ENCODE results near the gene UGP2. TPM values are rescaled to one million over a fixed set of nuclear protein-coding genes. Genes with fewer than 3 reads are reported as not detected.

UGP2 gene
- polyA plus RNA-seq, 3 donors: 22.3 to 71.8 (median 49.9) TPM

DNA sequence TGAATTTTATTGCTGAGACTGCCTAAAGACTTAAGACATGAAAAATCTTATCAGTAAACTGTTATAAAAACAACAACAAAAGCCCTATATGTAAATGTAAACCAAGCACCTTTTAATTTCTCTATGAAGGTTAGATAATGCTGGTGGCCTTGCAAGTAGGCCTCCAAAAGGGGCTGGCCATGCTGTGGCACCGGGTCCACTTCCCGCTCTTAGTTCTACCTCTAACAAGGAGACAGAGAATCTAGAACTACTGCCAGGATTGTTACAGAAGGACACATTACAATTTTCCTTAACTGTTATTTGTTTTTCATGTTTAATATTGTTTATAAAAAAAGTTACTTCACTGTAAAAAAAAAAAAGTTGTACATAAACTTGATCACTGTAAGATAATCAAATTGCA is 49.0 kb downstream of the UGP2 start:
- Histone ChIP-seq H3K4me1 (ENCODE audit: control insufficient read depth in 1 of 2, insufficient read depth in 2 of 2, low read length in 2 of 2) (no peaks in the 10 kb centered on the region), H3K9ac (ENCODE audit: insufficient read depth, low read length, poor library complexity, severe bottlenecking) (no peak overlapping the region), H3K27ac (ENCODE audit: low read depth in 1 of 2, low read length in 2 of 2) (no peak overlapping the region), H3K27me3 (ENCODE audit: control insufficient read depth in 2 of 2, insufficient read depth in 2 of 2, low read length in 2 of 2) (no peaks in the 10 kb centered on the region), H3K4me3 (replicated peaks in 1 of 3; ENCODE audit: low read depth in 2 of 3, low read length in 3 of 3) (no peak overlapping the region), H3K9me3 (replicated peaks in 1 of 2; ENCODE audit: control insufficient read depth in 1 of 2, insufficient read depth in 1 of 2, low read length in 2 of 2) (no peaks in the 10 kb centered on the region), H3K79me2 (ENCODE audit: insufficient read depth, low read length) (no peaks in the 10 kb centered on the region), H2AFZ (ENCODE audit: insufficient read depth, low read depth, low read length, poor library complexity, severe bottlenecking) (no peak overlapping the region), H4K20me1 (ENCODE audit: insufficient read depth, low read length) (no peaks in the 10 kb centered on the region), H3K36me3 (replicated peaks in 1 of 2; ENCODE audit: control insufficient read depth in 1 of 2, insufficient read depth in 2 of 2, low read length in 2 of 2) (peaks cover 87 to 100% of the 10 kb centered on the region in 2 donors), H3K4me2 (replicated peaks; ENCODE audit: extremely low read depth, low read length, poor library complexity, severe bottlenecking) (no peak overlapping the region)
- intact Hi-C loops (cut with micrococcal nuclease): no loop called here
- Mint-ChIP-seq H3K27ac (peak overlapping the region in 1 of 7 donors; percentile 46), H3K36me3 (peaks cover 78 to 87% of the 10 kb centered on the region in 2 donors), H3K27me3 (ENCODE audit: low read depth in 3 of 3) (peaks cover 0 to 1% (median 0%) of the 10 kb centered on the region in 3 donors), H3K4me3 (no peak overlapping the region), H3K4me1 (no peaks in the 10 kb centered on the region), H3K9me3 (no peaks in the 10 kb centered on the region)
- TF ChIP-seq, protein P1, sequence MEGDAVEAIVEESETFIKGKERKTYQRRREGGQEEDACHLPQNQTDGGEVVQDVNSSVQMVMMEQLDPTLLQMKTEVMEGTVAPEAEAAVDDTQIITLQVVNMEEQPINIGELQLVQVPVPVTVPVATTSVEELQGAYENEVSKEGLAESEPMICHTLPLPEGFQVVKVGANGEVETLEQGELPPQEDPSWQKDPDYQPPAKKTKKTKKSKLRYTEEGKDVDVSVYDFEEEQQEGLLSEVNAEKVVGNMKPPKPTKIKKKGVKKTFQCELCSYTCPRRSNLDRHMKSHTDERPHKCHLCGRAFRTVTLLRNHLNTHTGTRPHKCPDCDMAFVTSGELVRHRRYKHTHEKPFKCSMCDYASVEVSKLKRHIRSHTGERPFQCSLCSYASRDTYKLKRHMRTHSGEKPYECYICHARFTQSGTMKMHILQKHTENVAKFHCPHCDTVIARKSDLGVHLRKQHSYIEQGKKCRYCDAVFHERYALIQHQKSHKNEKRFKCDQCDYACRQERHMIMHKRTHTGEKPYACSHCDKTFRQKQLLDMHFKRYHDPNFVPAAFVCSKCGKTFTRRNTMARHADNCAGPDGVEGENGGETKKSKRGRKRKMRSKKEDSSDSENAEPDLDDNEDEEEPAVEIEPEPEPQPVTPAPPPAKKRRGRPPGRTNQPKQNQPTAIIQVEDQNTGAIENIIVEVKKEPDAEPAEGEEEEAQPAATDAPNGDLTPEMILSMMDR (IDR thresholded peaks at IDR 0.05): no peak
- DNase-seq: no peak
- WGBS (ENCODE audit: insufficient coverage): no CpG with 5 or more reads among the region's 2 CpGs

DNA sequence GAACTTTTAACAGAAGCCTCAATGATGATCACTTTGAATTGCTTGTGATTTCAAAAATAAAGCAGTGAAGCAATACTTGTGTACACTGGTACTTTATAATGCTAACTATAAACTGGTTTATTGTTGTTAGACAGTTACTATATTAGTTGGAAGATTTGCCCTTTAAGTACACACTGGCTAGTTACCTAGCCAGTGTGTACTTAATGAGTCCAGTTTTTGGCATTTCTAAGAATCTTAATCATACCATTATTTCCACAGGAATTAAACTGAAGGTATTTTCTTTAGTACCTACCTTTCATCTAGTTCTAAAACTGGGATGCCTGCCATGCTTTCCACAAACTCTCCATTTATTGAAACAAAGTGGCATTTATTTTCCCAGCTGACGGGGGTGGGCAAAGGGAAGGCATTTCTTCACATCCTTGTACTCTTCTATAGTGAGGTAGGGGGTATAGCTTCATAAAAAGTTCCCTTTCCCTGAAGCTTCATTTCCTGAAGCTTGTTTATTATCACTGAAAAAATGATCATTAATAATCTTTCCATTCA is 49.9 kb downstream of the UGP2 start:
- H3K4me3 ChIP-seq (replicated peaks in 1 of 3; ENCODE audit: low read depth in 2 of 3, low read length in 3 of 3): no peak overlapping the region
- DNase-seq: no peak
- no peaks in the 10 kb centered on the region for H4K20me1 ChIP-seq (ENCODE audit: insufficient read depth, low read length)
- Mint-ChIP-seq H3K27me3 (ENCODE audit: low read depth in 3 of 3) (peaks cover 0 to 1% (median 0%) of the 10 kb centered on the region in 3 donors), H3K36me3 (peaks cover 80 to 89% of the 10 kb centered on the region in 2 donors), H3K9me3 (no peaks in the 10 kb centered on the region), H3K27ac (no peak overlapping the region), H3K4me3 (no peak overlapping the region), H3K4me1 (no peaks in the 10 kb centered on the region)
- no peaks in the 10 kb centered on the region for H3K4me1 ChIP-seq (ENCODE audit: control insufficient read depth in 1 of 2, insufficient read depth in 2 of 2, low read length in 2 of 2)
- H3K36me3 ChIP-seq (replicated peaks in 1 of 2; ENCODE audit: control insufficient read depth in 1 of 2, insufficient read depth in 2 of 2, low read length in 2 of 2): peaks cover 87 to 100% of the 10 kb centered on the region in 2 donors
- no CpG with 5 or more reads among the region's 1 CpG for whole genome bisulfite sequencing (ENCODE audit: insufficient coverage)
- H3K9me3 ChIP-seq (replicated peaks in 1 of 2; ENCODE audit: control insufficient read depth in 1 of 2, insufficient read depth in 1 of 2, low read length in 2 of 2): no peaks in the 10 kb centered on the region
- TF ChIP-seq, protein P1 (IDR thresholded peaks at IDR 0.05): no peak
- H3K4me2 ChIP-seq (replicated peaks; ENCODE audit: extremely low read depth, low read length, poor library complexity, severe bottlenecking): no peak overlapping the region
- H3K9ac ChIP-seq (ENCODE audit: insufficient read depth, low read length, poor library complexity, severe bottlenecking): no peak overlapping the region
- H3K27me3 ChIP-seq (ENCODE audit: control insufficient read depth in 2 of 2, insufficient read depth in 2 of 2, low read length in 2 of 2): no peaks in the 10 kb centered on the region
- H3K79me2 ChIP-seq (ENCODE audit: insufficient read depth, low read length): no peaks in the 10 kb centered on the region
- intact Hi-C loops (cut with micrococcal nuclease): no loop called here
- no peak overlapping the region for H3K27ac ChIP-seq (ENCODE audit: low read depth in 1 of 2, low read length in 2 of 2)
- no peak overlapping the region for H2AFZ ChIP-seq (ENCODE audit: insufficient read depth, low read depth, low read length, poor library complexity, severe bottlenecking)
